ENCODE measurements around the gene B4GALNT4.

DNA sequence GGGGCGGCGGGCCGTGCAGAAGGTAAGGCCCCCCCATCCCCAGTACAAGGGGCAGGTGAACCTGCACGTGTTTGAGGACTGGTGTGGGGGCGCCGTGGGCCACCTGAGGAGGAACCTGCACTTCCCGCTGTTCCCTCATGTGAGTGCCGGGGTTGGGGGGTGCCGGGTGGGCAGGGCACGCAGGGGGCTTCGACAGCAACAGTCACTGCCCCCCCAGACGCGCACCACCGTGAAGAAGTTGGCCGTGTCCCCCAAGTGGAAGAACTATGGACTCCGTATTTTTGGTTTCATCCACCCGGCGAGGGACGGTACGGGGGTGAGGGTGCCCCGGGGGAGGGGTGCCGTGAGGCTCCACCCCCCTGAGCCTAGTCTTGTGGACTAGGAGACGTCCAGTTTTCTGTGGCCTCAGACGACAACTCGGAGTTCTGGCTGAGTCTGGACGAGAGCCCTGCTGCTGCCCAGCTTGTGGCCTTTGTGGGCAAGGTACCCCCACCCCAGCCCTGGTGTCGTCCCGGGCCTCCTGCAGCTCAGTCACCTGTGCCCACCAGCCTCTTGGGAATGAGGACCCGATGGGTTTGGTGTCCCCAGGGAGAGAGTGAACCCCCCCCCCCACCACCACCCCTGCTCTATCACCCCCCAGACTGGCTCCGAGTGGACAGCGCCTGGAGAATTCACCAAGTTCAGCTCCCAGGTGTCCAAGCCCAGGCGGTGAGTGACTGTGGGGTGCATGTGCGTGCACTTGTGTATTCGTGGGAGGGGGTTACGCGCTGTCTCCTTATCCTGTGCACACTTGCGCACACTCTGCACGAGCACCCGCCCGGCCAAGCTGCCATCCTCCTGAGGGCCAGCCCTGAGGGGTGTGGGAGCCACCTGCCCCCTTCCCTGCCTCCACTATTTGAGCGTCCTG, 3.8 kb downstream of the B4GALNT4 start:
- TF ChIP-seq, protein P1, sequence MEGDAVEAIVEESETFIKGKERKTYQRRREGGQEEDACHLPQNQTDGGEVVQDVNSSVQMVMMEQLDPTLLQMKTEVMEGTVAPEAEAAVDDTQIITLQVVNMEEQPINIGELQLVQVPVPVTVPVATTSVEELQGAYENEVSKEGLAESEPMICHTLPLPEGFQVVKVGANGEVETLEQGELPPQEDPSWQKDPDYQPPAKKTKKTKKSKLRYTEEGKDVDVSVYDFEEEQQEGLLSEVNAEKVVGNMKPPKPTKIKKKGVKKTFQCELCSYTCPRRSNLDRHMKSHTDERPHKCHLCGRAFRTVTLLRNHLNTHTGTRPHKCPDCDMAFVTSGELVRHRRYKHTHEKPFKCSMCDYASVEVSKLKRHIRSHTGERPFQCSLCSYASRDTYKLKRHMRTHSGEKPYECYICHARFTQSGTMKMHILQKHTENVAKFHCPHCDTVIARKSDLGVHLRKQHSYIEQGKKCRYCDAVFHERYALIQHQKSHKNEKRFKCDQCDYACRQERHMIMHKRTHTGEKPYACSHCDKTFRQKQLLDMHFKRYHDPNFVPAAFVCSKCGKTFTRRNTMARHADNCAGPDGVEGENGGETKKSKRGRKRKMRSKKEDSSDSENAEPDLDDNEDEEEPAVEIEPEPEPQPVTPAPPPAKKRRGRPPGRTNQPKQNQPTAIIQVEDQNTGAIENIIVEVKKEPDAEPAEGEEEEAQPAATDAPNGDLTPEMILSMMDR (IDR thresholded peaks at IDR 0.05) = no peak
- TF ChIP-seq EZH2 (IDR thresholded peaks at IDR 0.05) = no peak

All from neural progenitor cell (in vitro differentiated cells).